ENCODE data around the gene ENTHD1.

The ENTHD1 gene

GRCh38 chr22:39802682-39803081 lies 90.9 kb downstream of the ENTHD1 start:
- no peak for TF ChIP-seq L3MBTL2 (conservative IDR thresholded peaks at IDR 0.05)
- ChIA-PET POLR2A (no interaction called here), CTCF (interaction anchor here (1.4 kb wide), 1 partner anchor 268 kb away, joined by 6 read pairs; no protein-coding TSS in a partner anchor)
- DNase-seq (ENCODE audit: extremely low spot score) = no peak

GRCh38 chr22:39800790-39801520 lies 92.6 kb downstream of the ENTHD1 start:
- DNase-seq (ENCODE audit: extremely low spot score) = no peak
- ChIA-PET CTCF (interaction anchor here (1.4 kb wide), 1 partner anchor 266 kb away, joined by 6 read pairs; no protein-coding TSS in a partner anchor), POLR2A (no interaction called here)
- TF ChIP-seq ELF4 (IDR thresholded peaks at IDR 0.05) (no peak), FOXK2 (IDR thresholded peaks at IDR 0.05) (no peak), FOXA1 (IDR thresholded peaks at IDR 0.05) (no peak), HDGF (IDR thresholded peaks at IDR 0.05; ENCODE audit: borderline replicate concordance) (no peak), CTBP1 (IDR thresholded peaks at IDR 0.05; ENCODE audit: borderline replicate concordance) (no peak), BHLHE40 (IDR thresholded peaks at IDR 0.05; ENCODE audit: borderline replicate concordance) (no peak), ZNF384 (IDR thresholded peaks at IDR 0.05) (no peak), PKNOX1 (IDR thresholded peaks at IDR 0.05) (no peak), NFRKB (IDR thresholded peaks at IDR 0.05) (no peak), LEF1 (IDR thresholded peaks at IDR 0.05; ENCODE audit: borderline replicate concordance) (no peak), ARNT (IDR thresholded peaks at IDR 0.05) (no peak)

- ChIA-PET CTCF (interaction anchor here (0.6 kb wide), 1 partner anchor 51 kb away, joined by 3 read pairs; no protein-coding TSS in a partner anchor), POLR2A (no interaction called here)
- no peak for DNase-seq (ENCODE audit: extremely low spot score)
- TF ChIP-seq ZNF384 (IDR thresholded peaks at IDR 0.05) (no peak), HDGF (IDR thresholded peaks at IDR 0.05; ENCODE audit: borderline replicate concordance) (no peak), SUZ12 (IDR thresholded peaks at IDR 0.05) (no peak)
These were observed 95.9 kb downstream of the ENTHD1 start for GRCh38 chr22:39797528-39798147.

- DNase-seq (ENCODE audit: extremely low spot score) = no peak
- no peak for TF ChIP-seq ARNT (IDR thresholded peaks at IDR 0.05)
- no peak for TF ChIP-seq FOXK2 (IDR thresholded peaks at IDR 0.05)
- no peak for TF ChIP-seq HDGF (IDR thresholded peaks at IDR 0.05; ENCODE audit: borderline replicate concordance)
- TF ChIP-seq ZNF384 (IDR thresholded peaks at IDR 0.05) = no peak
- no peak for TF ChIP-seq SUZ12 (IDR thresholded peaks at IDR 0.05)
- no peak for TF ChIP-seq FOXM1 (IDR thresholded peaks at IDR 0.05; ENCODE audit: borderline replicate concordance)
- TF ChIP-seq FOXA1 (IDR thresholded peaks at IDR 0.05) = no peak
- no peak for TF ChIP-seq L3MBTL2 (conservative IDR thresholded peaks at IDR 0.05)
- TF ChIP-seq NFRKB (IDR thresholded peaks at IDR 0.05) = no peak
- POLR2A ChIA-PET = no interaction called here
- CTCF ChIA-PET = interaction anchor here (1.0 kb wide), 1 partner anchor 13 kb away, joined by 4 read pairs; no protein-coding TSS in a partner anchor
These were observed 103.8 kb downstream of the ENTHD1 start for GRCh38 chr22:39789788-39790187.

GRCh38 chr22:39785232-39785631 lies 108.3 kb downstream of the ENTHD1 start:
- POLR2A ChIA-PET = no interaction called here
- CTCF ChIA-PET = no interaction called here
- no peak for TF ChIP-seq L3MBTL2 (conservative IDR thresholded peaks at IDR 0.05)
- no peak for TF ChIP-seq HDGF (IDR thresholded peaks at IDR 0.05; ENCODE audit: borderline replicate concordance)
- no peak for TF ChIP-seq SUZ12 (IDR thresholded peaks at IDR 0.05)
- TF ChIP-seq PKNOX1 (IDR thresholded peaks at IDR 0.05) = no peak
- TF ChIP-seq FOXK2 (IDR thresholded peaks at IDR 0.05) = no peak
- TF ChIP-seq TARDBP (IDR thresholded peaks at IDR 0.05) = no peak
- TF ChIP-seq NFRKB (IDR thresholded peaks at IDR 0.05) = no peak

GRCh38 chr22:39777716-39778454 lies 115.7 kb downstream of the ENTHD1 start:
- TF ChIP-seq NFRKB (IDR thresholded peaks at IDR 0.05) (no peak), ARNT (IDR thresholded peaks at IDR 0.05) (no peak), CTBP1 (IDR thresholded peaks at IDR 0.05; ENCODE audit: borderline replicate concordance) (no peak), ZNF384 (IDR thresholded peaks at IDR 0.05) (no peak), FOXK2 (IDR thresholded peaks at IDR 0.05) (no peak), PKNOX1 (IDR thresholded peaks at IDR 0.05) (no peak), TARDBP (IDR thresholded peaks at IDR 0.05) (no peak), HDGF (IDR thresholded peaks at IDR 0.05; ENCODE audit: borderline replicate concordance) (no peak), FOXM1 (IDR thresholded peaks at IDR 0.05; ENCODE audit: borderline replicate concordance) (no peak), FOXA1 (IDR thresholded peaks at IDR 0.05) (no peak), LEF1 (IDR thresholded peaks at IDR 0.05; ENCODE audit: borderline replicate concordance) (no peak), L3MBTL2 (conservative IDR thresholded peaks at IDR 0.05) (no peak), ELF4 (IDR thresholded peaks at IDR 0.05) (no peak), SUZ12 (IDR thresholded peaks at IDR 0.05) (no peak), SP1 (IDR thresholded peaks at IDR 0.05) (no peak)
- ChIA-PET POLR2A (no interaction called here), CTCF (no interaction called here)
- no peak for DNase-seq (ENCODE audit: extremely low spot score)

More at GRCh38 chr22:39785232-39785631, 108.3 kb downstream of the ENTHD1 start:
- no peak for DNase-seq (ENCODE audit: extremely low spot score)

All from HEK293T (cell line).